22Rv1 (cell line): Measurements from ENCODE around the gene KRTAP2-1.

Source experiments
- CTCF ChIP-seq: fragments of 450-650 bp; IDR thresholded peaks from 2 replicates; pipeline ENCODE4 v1.5.1; 2017; ENCODE audit warnings: mild to moderate bottlenecking
- ZFX ChIP-seq: fragments of 450-650 bp; IDR thresholded peaks from 2 replicates; pipeline ENCODE4 v1.6.1; 2017; ENCODE audit warnings: antibody characterized with exemption, borderline replicate concordance

- no peak for TF ChIP-seq CTCF
- no peak for TF ChIP-seq ZFX
Measured at GRCh38 chr17:41015454-41015853, 31.7 kb downstream of the KRTAP2-1 start.
